ENCODE measurements around the gene FMN1. TPM values are rescaled to one million over a fixed set of nuclear protein-coding genes. Genes with fewer than 3 reads are reported as not detected.
A peak's percentile ranks its signal among the peaks of the same experiment; 100 is the strongest.

The FMN1 gene
- total and polyA plus RNA-seq, 10 donors: 0.43 to 42.1 (median 8.6) TPM

DNA sequence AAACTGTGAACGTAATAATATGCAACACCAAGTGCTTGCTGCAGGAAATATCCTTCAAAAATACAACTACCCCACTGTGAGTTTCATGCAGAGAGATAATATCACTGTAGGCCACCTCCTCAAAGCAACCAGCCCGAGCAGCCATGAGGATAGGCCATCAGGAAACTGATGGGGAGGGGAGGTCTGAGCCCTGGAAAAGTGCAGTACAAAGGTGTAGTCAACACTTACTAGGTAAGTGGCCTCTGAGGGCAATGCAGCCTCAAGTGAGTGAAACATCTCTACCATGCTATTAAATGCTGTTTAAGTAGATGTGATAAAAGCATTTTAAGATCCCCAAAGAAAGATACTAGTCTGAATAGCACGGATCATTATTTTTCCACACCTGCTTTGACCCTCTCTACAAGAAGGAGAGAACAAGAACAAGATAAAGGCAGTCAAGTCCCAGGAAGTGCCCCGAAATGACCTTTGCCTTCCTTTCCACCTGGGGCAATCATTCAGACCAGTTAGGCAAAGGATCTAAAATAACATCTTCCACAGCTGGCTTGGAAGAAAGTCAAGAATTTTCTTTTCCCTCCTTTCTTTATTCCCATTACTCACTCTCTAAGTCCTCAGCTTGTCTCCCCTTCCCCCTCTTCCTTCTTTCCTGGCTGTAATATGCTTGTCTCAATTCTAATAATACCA lies 62.8 kb downstream of the FMN1 start:
- intact Hi-C loops (cut with DNase I; ENCODE audit: low total_unique reads): no loop called here
- peaks cover 0 to 14% (median 3%) of the 10 kb centered on the region in 6 donors for H3K4me1 ChIP-seq
- no peak overlapping the region for H3K27ac ChIP-seq
- H3K4me3 ChIP-seq: no peak overlapping the region
- WGBS, 5 donors: 64 to 77% (median 76%) methylated on average over 4 of the region's 4 CpGs
- H3K9me3 ChIP-seq: no peaks in the 10 kb centered on the region
- DNase-seq: no peak
- no peak for TF ChIP-seq POLR2AphosphoS5 (IDR thresholded peaks at IDR 0.05)
- TF ChIP-seq POLR2A (IDR thresholded peaks at IDR 0.05): no peak
- TF ChIP-seq, protein P1, sequence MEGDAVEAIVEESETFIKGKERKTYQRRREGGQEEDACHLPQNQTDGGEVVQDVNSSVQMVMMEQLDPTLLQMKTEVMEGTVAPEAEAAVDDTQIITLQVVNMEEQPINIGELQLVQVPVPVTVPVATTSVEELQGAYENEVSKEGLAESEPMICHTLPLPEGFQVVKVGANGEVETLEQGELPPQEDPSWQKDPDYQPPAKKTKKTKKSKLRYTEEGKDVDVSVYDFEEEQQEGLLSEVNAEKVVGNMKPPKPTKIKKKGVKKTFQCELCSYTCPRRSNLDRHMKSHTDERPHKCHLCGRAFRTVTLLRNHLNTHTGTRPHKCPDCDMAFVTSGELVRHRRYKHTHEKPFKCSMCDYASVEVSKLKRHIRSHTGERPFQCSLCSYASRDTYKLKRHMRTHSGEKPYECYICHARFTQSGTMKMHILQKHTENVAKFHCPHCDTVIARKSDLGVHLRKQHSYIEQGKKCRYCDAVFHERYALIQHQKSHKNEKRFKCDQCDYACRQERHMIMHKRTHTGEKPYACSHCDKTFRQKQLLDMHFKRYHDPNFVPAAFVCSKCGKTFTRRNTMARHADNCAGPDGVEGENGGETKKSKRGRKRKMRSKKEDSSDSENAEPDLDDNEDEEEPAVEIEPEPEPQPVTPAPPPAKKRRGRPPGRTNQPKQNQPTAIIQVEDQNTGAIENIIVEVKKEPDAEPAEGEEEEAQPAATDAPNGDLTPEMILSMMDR (IDR thresholded peaks at IDR 0.05 in 8 of 11, conservative IDR thresholded peaks at IDR 0.05 in 3 of 11): no peak
- no peaks in the 10 kb centered on the region for H3K27me3 ChIP-seq (replicated peaks in 1 of 7)
- H3K36me3 ChIP-seq: no peaks in the 10 kb centered on the region

DNA sequence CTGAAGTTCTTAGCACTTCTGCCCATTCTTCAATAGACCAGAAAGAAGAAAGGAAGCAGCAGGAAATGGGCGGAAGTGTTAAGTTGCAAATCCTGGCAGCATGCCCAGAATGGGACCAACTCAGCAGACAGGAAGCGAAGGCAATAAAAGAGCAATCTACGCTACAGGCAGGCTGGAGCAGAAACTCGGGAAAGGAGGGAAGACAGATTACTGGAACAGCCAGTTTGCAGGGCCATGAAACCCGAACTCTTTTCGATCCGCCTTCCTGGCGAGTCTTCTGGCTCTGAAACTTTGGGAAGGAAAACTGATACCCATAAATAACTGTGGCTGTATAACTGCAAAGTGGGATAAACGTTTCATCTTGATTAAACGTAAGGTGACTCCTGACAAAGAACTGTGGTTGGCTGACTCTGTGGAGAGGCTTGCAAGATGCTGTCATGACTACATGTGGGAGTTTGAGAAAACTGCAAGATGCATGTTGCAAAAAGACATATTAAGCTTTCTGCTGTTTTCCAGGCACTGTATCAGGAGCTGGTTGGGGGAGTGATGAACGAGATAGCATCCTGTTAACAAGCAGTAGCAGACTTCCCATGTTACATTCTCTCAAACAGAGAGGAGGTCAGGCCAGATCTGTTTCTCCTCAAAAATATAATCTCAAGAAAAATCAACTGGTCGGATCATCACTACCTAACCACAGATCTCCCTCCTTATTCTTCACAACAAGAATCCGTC lies 67.8 kb downstream of the FMN1 start:
- intact Hi-C loops (cut with DNase I; ENCODE audit: low total_unique reads): no loop called here
- Histone ChIP-seq H3K27ac (peak overlapping the region in 2 of 8 donors; percentile 5 to 31), H3K36me3 (no peaks in the 10 kb centered on the region), H3K4me3 (no peak overlapping the region), H3K27me3 (replicated peaks in 1 of 7) (no peaks in the 10 kb centered on the region), H3K9me3 (no peaks in the 10 kb centered on the region), H3K4me1 (peaks cover 0 to 21% (median 12%) of the 10 kb centered on the region in 6 donors)
- TF ChIP-seq POLR2AphosphoS5 (IDR thresholded peaks at IDR 0.05) (no peak), POLR2A (IDR thresholded peaks at IDR 0.05) (no peak)
- TF ChIP-seq, protein P1 (IDR thresholded peaks at IDR 0.05 in 8 of 11, conservative IDR thresholded peaks at IDR 0.05 in 3 of 11): no peak
- DNase-seq: no peak
- WGBS, 5 donors: 17 to 28% (median 21%) methylated on average over 13 of the region's 13 CpGs

DNA sequence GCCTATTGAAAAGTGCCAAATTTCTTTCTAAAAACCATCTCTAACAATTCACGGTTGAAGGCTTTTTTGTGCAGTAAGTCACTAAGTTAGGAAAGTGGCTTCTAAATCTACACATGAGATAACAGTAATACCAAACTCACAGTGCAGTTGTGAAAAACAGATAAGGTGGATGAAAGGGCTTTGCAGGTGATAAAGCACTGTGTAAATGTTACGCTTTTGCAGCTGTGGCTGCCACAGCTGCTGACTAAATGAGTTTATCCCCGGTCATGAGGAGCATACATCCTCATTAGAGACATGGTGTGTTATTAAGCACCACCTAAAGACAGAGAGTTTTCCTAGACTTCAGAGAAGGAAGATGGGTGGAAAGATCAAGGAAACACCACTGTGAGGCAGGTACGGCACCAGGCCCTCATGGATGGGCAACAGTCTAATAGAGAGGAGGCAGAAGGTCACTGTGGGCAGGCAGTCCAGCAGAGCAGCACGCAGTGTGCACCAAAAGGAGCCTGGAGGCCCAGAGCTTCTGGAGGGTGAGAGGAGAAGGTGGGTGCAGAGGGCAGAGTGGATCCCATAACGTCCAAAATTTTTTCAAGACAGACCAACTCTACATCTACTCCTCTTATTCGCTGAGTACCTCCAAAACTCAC lies 68.5 kb downstream of the FMN1 start:
- no peak overlapping the region for H3K4me3 ChIP-seq
- H3K4me1 ChIP-seq: peaks cover 0 to 21% (median 12%) of the 10 kb centered on the region in 6 donors
- H3K36me3 ChIP-seq: no peaks in the 10 kb centered on the region
- 26 to 63% (median 47%) methylated on average over 7 of the region's 7 CpGs for WGBS, 5 donors
- intact Hi-C loops (cut with DNase I; ENCODE audit: low total_unique reads): no loop called here
- TF ChIP-seq POLR2A (IDR thresholded peaks at IDR 0.05) (no peak), POLR2AphosphoS5 (IDR thresholded peaks at IDR 0.05) (no peak)
- TF ChIP-seq, protein P1 (IDR thresholded peaks at IDR 0.05 in 8 of 11, conservative IDR thresholded peaks at IDR 0.05 in 3 of 11): no peak
- no peaks in the 10 kb centered on the region for H3K9me3 ChIP-seq
- peak overlapping the region in 2 of 8 donors; percentile 5 to 31 for H3K27ac ChIP-seq
- H3K27me3 ChIP-seq (replicated peaks in 1 of 7): no peaks in the 10 kb centered on the region
- DNase-seq: no peak

DNA sequence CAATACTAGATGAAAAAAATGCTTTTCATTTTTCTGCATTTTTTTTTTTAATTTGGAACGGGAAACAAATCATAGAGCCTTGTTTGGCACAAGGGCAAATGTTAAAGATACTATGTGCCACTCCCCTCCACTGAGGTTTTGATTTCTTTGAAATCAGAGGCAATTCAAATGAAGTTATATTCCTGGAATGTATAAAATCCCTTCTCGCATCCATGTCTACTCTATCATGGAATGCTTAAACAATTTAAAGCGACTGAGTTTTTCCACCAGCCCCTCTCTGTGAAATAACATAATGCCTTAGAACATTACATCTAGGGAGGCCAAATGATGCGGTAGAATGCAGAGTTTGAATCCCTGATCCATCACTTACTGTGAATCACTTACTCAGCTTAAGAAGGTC lies 69.7 kb downstream of the FMN1 start:
- TF ChIP-seq POLR2A (IDR thresholded peaks at IDR 0.05) (no peak), POLR2AphosphoS5 (IDR thresholded peaks at IDR 0.05) (no peak)
- TF ChIP-seq, protein P1 (IDR thresholded peaks at IDR 0.05 in 8 of 11, conservative IDR thresholded peaks at IDR 0.05 in 3 of 11): no peak
- no peaks in the 10 kb centered on the region for H3K27me3 ChIP-seq (replicated peaks in 1 of 7)
- H3K9me3 ChIP-seq: no peaks in the 10 kb centered on the region
- DNase-seq: no peak
- intact Hi-C loops (cut with DNase I; ENCODE audit: low total_unique reads): no loop called here
- WGBS, 5 donors: 53 to 63% (median 62%) methylated on average over 4 of the region's 4 CpGs
- no peak overlapping the region for H3K4me3 ChIP-seq
- H3K27ac ChIP-seq: no peak overlapping the region
- peaks cover 0 to 21% (median 12%) of the 10 kb centered on the region in 6 donors for H3K4me1 ChIP-seq
- no peaks in the 10 kb centered on the region for H3K36me3 ChIP-seq
